NB4 (cell line): Measurements from ENCODE around the gene CABP4.

Experiments
- MYC ChIP-seq: IDR thresholded peaks from 2 replicates; pipeline ENCODE4 v1.6.1; 2011; ENCODE audit warnings: low read depth, low read length
- POLR2A ChIP-seq: IDR thresholded peaks from 2 replicates; pipeline ENCODE4 v1.6.1; 2011; ENCODE audit warnings: mild to moderate bottlenecking; ENCODE audit not compliant: insufficient read length; ENCODE audit errors: extremely low read depth
- TF ChIP-seq, protein P1 (sequence below): IDR thresholded peaks from one replicate; pipeline ENCODE4 v1.5.1; 2012; ENCODE audit warnings: low read depth, low read length
- TF ChIP-seq, protein P2 (sequence below): IDR thresholded peaks from 2 replicates; pipeline ENCODE4 v1.6.1; 2011; ENCODE audit warnings: low read depth, low read length

DNA sequence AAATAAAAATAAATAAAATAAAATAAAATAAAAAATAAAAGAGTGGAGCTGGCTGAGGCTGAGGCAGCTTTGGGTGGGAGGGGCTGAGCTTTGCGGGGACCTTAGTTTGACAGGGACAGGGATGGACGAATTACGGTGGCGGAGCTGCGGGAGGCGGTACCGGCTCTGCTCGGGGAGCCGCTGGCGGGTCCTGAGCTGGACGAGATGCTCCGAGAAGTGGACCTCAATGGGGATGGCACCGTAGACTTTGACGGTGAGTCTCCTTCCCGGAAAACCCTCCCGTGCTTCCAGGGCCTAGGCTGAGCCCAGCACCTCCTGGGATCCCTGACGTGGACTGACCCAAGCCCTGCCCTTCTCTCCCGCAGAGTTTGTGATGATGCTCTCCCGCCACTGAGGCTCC lies 3.1 kb downstream of the CABP4 start:
- TF ChIP-seq, protein P1, sequence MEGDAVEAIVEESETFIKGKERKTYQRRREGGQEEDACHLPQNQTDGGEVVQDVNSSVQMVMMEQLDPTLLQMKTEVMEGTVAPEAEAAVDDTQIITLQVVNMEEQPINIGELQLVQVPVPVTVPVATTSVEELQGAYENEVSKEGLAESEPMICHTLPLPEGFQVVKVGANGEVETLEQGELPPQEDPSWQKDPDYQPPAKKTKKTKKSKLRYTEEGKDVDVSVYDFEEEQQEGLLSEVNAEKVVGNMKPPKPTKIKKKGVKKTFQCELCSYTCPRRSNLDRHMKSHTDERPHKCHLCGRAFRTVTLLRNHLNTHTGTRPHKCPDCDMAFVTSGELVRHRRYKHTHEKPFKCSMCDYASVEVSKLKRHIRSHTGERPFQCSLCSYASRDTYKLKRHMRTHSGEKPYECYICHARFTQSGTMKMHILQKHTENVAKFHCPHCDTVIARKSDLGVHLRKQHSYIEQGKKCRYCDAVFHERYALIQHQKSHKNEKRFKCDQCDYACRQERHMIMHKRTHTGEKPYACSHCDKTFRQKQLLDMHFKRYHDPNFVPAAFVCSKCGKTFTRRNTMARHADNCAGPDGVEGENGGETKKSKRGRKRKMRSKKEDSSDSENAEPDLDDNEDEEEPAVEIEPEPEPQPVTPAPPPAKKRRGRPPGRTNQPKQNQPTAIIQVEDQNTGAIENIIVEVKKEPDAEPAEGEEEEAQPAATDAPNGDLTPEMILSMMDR: no peak
- no peak for TF ChIP-seq POLR2A
- TF ChIP-seq, protein P2, sequence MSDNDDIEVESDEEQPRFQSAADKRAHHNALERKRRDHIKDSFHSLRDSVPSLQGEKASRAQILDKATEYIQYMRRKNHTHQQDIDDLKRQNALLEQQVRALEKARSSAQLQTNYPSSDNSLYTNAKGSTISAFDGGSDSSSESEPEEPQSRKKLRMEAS: no peak
- no peak for TF ChIP-seq MYC
